NCI-H2081 (cell line): Measurements from ENCODE around the gene SGPP1.
"Not testable (repeated sequence)": the region's sequence is repeated elsewhere in the genome, so short reads cannot be mapped to it uniquely, and the experiment has no call there.

Source experiments
- DNase-seq, 2 experiments: peaks; one replicate each; lab custom pipeline; 2025; lab: John Stamatoyannopoulos, UW

Gene SGPP1

GRCh38 chr14:63673255-63673654 is 54.6 kb downstream of the SGPP1 start:
- no peak for DNase-seq

GRCh38 chr14:63672417-63673180 is 55.3 kb downstream of the SGPP1 start:
- peak in 1 of 2 experiments; percentile 20 for DNase-seq

GRCh38 chr14:63671987-63672386 is 55.9 kb downstream of the SGPP1 start:
- DNase-seq: peak in 1 of 2 experiments; percentile 20

- DNase-seq: no peak
Observed at GRCh38 chr14:63670692-63671091, 57.2 kb downstream of the SGPP1 start.

- DNase-seq: no peak
Observed at GRCh38 chr14:63666335-63666734, 61.5 kb downstream of the SGPP1 start.

GRCh38 chr14:63663428-63664341 is 64.2 kb downstream of the SGPP1 start:
- no peak for DNase-seq

- DNase-seq: no peak
Observed at GRCh38 chr14:63662776-63663175, 65.1 kb downstream of the SGPP1 start.

- not testable (repeated sequence) for DNase-seq
Observed at GRCh38 chr14:63661881-63662280, 66.0 kb downstream of the SGPP1 start.

- DNase-seq: peak in 1 of 2 experiments; percentile 10
Observed at GRCh38 chr14:63659726-63660125, 68.1 kb downstream of the SGPP1 start.

- DNase-seq: no peak
Observed at GRCh38 chr14:63656194-63656593, 71.7 kb downstream of the SGPP1 start.

- DNase-seq: no peak
Observed at GRCh38 chr14:63654936-63655335, 72.9 kb downstream of the SGPP1 start.

GRCh38 chr14:63654346-63654745 is 73.5 kb downstream of the SGPP1 start:
- DNase-seq: no peak

GRCh38 chr14:63652406-63652805 is 75.5 kb downstream of the SGPP1 start:
- DNase-seq: no peak

GRCh38 chr14:63650256-63650952 is 77.5 kb downstream of the SGPP1 start:
- no peak for DNase-seq

GRCh38 chr14:63647696-63648410 is 80.0 kb downstream of the SGPP1 start:
- no peak for DNase-seq

- DNase-seq: no peak
Observed at GRCh38 chr14:63644741-63645140, 83.1 kb downstream of the SGPP1 start.

GRCh38 chr14:63642656-63643382 is 85.0 kb downstream of the SGPP1 start:
- DNase-seq: no peak

- peak; percentile 89 to 94 for DNase-seq
Observed at GRCh38 chr14:63642229-63642611, 85.6 kb downstream of the SGPP1 start.

GRCh38 chr14:63641473-63642228 is 86.2 kb downstream of the SGPP1 start, which contains the start of gene WDR89:
TSS of gene WDR89 (minus strand) at chr14:63641871. CDS start at chr14:63599942, 41,929 bp downstream.
- peak; percentile 99 to 100 for DNase-seq

- DNase-seq: no peak
Observed at GRCh38 chr14:63638493-63638892, 89.4 kb downstream of the SGPP1 start.
